GM18502 (cell line): ENCODE measurements around the gene APOBEC3C.
"Not testable (repeated sequence)": the region's sequence is repeated elsewhere in the genome, so short reads cannot be mapped to it uniquely, and the experiment has no call there.

ENCODE experiments used
- ATAC-seq: cut with Tn5 transposase; IDR thresholded peaks from one replicate; pipeline ENCODE4 v1.9.1; 2021; ENCODE audit warnings: mild to moderate bottlenecking; ENCODE audit not compliant: unreplicated experiment, poor library complexity

The APOBEC3C gene

GRCh38 chr22:39013942-39014722, at the start of gene APOBEC3C:
TSS of gene APOBEC3C (plus strand) at chr22:39014257. CDS start at chr22:39014363, 106 bp downstream.
- peak; percentile 84 for ATAC-seq

- ATAC-seq, result no peak
Measured at GRCh38 chr22:38964306-38964705, 49.8 kb upstream of the APOBEC3C start.

GRCh38 chr22:38964989-38965388, 49.1 kb upstream of the APOBEC3C start:
- ATAC-seq, result no peak

DNA sequence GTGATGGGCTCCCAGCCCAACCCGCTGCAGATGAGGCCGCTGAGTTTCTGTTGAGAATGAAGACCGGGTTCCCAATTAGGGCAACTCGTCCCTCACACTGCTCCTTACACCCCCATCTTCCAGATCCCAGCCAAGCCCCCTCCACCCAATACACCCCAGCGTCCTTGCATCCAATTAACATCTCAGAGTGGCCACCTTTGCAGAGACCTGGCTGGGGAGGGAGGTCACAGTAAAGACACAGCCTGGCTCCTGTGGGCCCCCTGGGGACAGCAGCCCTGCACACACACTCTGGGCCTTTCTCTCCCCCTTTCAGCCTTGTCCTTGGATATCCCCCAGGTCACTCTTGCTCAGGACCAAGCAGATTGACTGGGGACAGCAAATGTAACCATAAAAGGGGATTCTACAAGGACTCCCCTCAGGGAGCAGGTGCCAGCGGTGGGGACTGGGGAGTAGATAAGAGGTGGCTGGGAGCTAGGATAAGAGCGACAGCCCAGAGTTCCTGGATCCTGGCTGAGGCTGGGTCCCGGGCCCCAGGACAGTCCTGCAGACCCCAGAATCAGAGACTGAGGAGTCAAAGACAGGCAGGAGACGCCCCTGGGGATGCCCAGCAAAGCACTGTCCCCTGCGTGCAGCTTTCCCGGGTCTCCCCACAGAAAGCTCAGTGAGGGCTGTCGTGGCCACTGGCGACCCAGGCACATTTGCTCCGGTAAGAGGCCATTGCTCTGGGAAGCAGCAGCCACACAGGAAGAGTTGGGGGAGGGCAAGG, 48.3 kb upstream of the APOBEC3C start:
- ATAC-seq, result no peak

DNA sequence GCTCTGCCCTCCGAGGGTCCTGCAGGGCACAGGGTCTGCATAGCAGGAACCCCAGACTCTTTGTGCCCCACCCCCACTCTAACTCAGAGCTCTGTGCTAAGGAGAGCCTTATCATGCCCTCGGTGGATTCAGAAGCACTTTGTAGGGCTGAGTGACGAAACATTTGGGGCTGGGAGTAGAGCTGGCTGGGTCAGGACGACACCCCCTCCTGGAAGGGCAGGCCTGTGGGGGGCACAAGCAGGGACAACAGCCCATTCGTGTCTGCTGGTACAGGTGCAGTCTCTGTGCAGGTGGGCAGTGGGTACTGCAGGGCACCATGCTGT, 47.7 kb upstream of the APOBEC3C start:
- no peak for ATAC-seq

DNA sequence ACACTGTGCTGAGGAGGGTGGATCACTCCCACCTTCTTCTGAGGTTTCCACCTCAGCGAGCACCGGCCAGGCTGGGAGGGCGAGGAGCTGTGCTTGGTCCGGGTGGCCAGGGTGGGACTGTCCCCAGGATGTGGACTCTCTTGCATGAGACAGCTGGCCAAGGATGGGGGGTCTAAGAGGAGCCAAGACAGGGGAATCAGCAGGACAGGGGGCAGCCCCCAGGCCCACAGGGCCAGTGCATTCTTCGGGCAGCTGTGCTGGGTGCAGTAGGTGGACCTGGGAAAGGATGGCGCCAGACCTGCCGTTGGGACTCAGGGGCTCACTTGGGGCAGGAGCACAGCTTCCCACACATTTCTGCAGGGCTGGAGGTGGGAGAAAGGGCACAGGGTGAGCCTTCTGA, 47.1 kb upstream of the APOBEC3C start:
- no peak for ATAC-seq

DNA sequence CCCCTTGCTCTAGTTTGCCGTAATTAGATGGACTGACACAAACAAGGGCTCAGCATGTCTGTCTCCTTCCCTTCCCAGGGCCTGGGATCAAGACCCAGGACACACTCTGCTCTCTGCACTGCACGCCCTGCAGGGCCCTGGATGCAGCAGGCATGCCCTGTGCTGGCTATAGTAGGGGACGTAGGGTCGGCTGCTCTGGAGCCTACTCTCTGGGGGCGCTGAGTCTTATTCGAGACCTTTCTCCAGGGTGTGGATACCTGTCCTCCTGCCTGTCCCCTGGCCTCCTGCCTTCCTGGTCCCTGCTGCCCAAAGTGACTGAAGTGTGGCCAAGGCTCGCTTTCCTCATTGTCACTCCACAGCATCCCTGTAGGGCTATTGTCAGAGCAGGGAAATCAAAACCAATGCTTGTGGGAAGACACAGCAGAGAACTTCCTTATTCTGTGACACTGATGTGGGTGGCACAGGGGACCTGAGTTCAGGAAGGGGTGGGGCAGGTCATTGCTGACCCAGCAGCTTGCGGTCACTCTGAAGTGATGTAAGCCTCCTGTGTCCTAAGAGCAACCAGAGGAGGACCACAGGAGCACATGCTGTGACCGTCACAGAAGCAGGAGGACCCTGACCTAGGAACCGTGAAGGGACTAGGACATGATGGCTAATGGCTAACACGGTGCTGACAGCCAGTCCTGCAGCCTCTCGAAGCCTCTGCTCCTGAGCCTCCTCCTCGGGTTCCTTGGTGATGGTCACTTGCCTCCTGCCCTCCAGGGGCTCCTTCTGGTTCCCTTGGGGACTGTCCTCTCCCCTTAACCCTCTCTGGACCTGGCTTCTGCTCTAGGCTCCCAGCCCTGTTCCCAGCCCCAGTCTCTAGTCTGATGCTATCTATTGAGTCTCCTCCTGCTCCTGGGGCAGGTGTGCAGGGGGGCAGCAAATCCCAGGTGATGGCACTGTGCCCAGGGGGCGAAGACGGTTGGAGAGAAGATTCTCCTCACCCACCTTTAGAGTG, 46.3 kb upstream of the APOBEC3C start:
- no peak for ATAC-seq

GRCh38 chr22:38968801-38969200, 45.3 kb upstream of the APOBEC3C start:
- no peak for ATAC-seq

GRCh38 chr22:38970551-38970950, 43.5 kb upstream of the APOBEC3C start:
- no peak for ATAC-seq

GRCh38 chr22:38971202-38971601, 42.9 kb upstream of the APOBEC3C start:
- ATAC-seq, result no peak

DNA sequence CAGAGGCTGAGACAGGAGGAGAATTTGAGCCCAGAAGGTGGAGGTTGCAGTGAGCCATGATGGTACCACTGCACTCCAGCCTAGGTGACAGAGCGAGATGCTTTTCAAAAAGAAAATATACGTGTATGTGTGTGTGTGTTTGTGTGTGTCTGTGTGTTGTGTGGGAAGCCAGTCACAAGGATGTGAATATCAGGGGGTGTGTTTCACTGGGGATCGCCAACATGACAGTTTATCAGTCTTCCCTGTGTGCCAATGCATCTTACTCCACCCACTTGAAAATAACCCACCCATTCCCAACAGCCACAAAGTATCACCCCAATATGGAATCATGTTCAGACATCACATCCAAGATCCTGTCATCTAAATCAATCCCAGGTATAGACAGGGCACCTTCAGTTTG, 42.3 kb upstream of the APOBEC3C start:
- no peak for ATAC-seq

DNA sequence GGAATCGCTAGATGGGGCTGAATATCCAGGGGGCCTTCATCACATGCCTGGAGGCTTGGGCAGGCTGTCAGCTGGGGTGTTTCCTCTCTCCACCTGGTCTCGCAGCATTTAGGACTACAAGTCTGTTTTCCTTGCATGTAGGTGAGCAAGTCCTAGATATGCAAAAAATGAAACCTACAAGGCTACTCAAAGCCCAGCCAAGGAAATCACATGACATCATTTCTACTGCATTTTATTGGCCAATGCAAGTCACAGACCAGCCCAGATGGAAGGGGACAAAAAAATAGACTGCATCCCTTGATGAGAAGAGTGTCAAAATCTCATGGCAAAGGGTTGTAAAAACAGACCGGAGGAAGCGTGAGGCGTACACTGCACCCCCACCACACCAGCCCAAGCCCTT, 41.5 kb upstream of the APOBEC3C start:
- ATAC-seq, result no peak

DNA sequence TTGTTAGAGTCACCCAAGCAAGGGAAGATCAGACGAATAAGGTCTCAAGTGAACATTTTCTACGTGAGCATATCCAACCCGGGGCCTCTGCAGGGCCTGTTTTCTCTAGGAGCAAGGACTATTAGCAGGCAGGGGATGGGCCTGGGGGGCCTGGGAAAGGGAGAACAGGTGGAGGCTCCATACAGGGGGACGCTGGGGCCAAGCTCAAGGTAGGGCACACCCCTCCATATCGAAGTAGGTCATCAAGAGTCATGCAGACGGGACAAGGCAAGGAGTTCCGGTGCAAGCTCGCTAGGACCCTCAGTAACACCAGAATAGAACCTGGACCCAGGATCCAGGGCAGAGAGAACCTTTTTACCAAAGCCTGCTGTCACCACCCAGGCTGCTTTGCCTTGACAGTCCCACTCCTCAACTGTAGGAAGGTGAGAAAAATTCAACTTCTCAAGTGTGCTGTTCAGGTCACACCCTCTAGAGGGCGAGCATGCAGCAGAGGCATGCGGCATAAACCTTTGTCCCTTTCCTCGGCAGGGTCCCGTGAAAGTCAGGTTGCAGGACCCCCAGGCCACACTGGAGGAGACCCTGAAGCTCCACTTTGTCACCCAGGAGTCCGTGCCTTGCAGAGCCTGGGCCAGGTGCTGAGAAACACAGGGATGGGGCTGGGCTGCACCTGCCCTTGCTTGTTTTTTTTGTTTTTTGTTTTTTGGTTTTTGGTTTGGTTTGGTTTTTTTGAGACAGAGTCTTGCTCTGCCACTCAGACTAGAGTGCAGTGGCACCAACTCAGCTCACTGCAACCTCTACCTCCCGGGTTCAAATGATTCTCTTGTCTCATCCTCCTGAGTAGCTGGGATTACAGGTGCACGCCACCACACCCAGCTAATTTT, 40.5 kb upstream of the APOBEC3C start:
- no peak for ATAC-seq

GRCh38 chr22:38974170-38974825, 39.8 kb upstream of the APOBEC3C start:
- no peak for ATAC-seq

GRCh38 chr22:38974826-38975175, 39.3 kb upstream of the APOBEC3C start:
- ATAC-seq, result no peak

DNA sequence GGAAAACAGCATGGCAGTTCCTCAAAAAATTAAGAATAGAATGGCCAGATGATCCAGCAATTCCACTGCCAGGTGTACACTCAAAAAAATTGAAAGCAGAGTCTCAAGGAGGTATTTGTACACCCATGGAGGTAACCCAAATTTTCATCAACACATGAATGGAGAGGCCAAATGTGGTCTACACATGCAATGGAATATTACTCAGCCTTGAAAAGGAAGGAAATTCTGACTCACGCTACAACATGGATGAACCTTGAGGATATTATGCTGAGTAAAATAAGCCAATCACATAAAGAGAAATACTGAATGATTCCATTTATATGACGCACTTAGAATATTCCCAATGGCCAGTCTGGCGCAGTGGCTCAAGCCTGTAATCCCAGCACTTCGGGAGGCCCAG, 36.8 kb upstream of the APOBEC3C start:
- ATAC-seq, result not testable (repeated sequence)

- not testable (repeated sequence) for ATAC-seq
Measured at GRCh38 chr22:38980587-38980986, 33.5 kb upstream of the APOBEC3C start.

DNA sequence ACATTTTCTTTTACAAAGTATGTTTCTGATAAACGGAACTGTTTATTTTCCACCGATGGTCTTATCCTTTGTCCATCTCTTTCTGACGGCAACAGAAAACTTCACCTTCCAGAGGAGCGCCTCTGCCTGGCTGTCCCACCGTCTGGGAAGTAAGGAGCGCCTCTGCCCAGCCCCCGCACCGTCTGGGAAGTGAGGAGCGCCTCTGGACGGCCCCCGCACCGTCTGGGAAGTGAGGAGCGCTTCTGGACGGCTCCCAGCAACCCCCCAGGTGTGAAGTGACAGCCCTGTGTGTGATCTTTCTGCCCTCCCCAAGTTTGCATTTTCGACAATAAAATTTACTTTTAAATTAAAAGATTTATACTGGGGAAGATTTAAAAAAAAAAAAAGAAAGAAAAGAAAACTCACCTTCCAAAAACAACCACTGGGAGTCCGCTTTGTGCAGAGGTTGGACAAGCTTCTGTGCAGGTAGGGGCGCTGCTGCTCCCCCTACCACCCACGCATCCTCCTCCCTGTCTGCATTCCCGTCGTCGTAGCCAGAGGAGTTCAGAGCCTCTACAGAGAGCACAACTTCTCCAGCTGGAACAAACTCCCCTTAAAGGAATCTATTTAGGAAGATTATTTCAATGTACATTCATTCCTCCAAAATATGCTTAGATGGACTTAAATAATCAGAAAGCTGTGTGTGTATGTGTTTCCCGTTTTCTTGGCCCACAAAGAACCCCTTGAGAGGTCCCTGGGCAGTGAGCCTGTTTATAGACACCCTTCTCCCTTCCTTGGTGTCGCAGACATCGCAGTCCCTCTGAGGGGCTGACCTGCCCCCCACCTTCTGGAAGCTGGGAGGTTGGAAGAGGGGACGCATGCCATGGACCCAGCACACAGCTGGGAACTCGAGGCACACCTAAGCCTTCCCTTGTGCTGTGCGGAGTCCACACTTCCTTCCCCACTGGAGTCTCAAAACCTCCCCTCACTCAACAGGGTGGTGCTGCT, 32.8 kb upstream of the APOBEC3C start:
- ATAC-seq, result peak; percentile 1
